DND-41 (cell line): ENCODE data around the gene TCF7L1.

Source experiments
- ATAC-seq: fragments of 200-7000 bp; cut with Tn5 transposase; 3 replicates; pipeline ENCODE4 v1.9.1; 2021; ENCODE audit warnings: low read depth; ENCODE audit not compliant: insufficient read depth
- DNase-seq: peaks from one replicate; pipeline ENCODE4 v3.0.0-alpha.2; 2020
- H2AFZ ChIP-seq: 2 replicates; pipeline ENCODE4 v1.6.0; 2012; ENCODE audit warnings: low read depth, low read length
- H3K27ac ChIP-seq: 2 replicates; pipeline ENCODE4 v1.5.1; 2012; ENCODE audit warnings: low read length, inconsistent platforms
- H3K27me3 ChIP-seq: fragments of 200-600 bp; sonication (generic); 2 replicates; pipeline ENCODE4 v1.6.0; 2012; ENCODE audit warnings: low read length, mild to moderate bottlenecking, inconsistent platforms; ENCODE audit not compliant: insufficient read depth, poor library complexity
- H3K36me3 ChIP-seq: 2 replicates; pipeline ENCODE4 v1.5.1; 2012; ENCODE audit warnings: low read length, inconsistent platforms; ENCODE audit not compliant: insufficient read depth
- H3K4me1 ChIP-seq: 2 replicates; pipeline ENCODE4 v1.5.1; 2012; ENCODE audit warnings: mild to moderate bottlenecking, low read length; ENCODE audit not compliant: insufficient read depth
- H3K4me2 ChIP-seq: 2 replicates; pipeline ENCODE4 v1.6.0; 2012; ENCODE audit warnings: mild to moderate bottlenecking, moderate library complexity, low read length, inconsistent platforms; ENCODE audit not compliant: insufficient read depth
- H3K4me3 ChIP-seq, 2 experiments: fragments of 200-600 bp in 1 of 2; shearing (Covaris generic) in 1 of 2; 2 replicates each; pipeline ENCODE4 v1.5.1; 2012 to 2016; ENCODE audit warnings: inconsistent platforms in 2 of 2, low read length in 2 of 2, mild to moderate bottlenecking in 2 of 2, low read depth in 1 of 2, moderate library complexity in 1 of 2
- H3K79me2 ChIP-seq: 2 replicates; pipeline ENCODE4 v1.6.0; 2012; ENCODE audit warnings: low read length, inconsistent platforms; ENCODE audit not compliant: insufficient read depth
- H3K9ac ChIP-seq: 2 replicates; pipeline ENCODE4 v1.6.0; 2012; ENCODE audit warnings: low read depth, mild to moderate bottlenecking, inconsistent platforms, low read length, moderate library complexity
- H3K9me3 ChIP-seq: 2 replicates; pipeline ENCODE4 v1.5.1; 2012; ENCODE audit warnings: low read length, moderate library complexity, mild to moderate bottlenecking, inconsistent platforms; ENCODE audit not compliant: insufficient read depth, severe bottlenecking
- H4K20me1 ChIP-seq: 2 replicates; pipeline ENCODE4 v1.6.0; 2012; ENCODE audit warnings: low read length; ENCODE audit not compliant: insufficient read depth
- EZH2 ChIP-seq: IDR thresholded peaks from 3 replicates; pipeline ENCODE4 v1.6.1; 2012; ENCODE audit warnings: borderline replicate concordance, low read depth, mild to moderate bottlenecking, moderate library complexity, low read length, inconsistent platforms; ENCODE audit not compliant: severe bottlenecking
- TF ChIP-seq, protein P1 (sequence below): IDR thresholded peaks from 2 replicates; pipeline ENCODE4 v1.5.1; 2012; ENCODE audit warnings: borderline replicate concordance, low read length, moderate library complexity, mild to moderate bottlenecking; ENCODE audit not compliant: poor library complexity, severe bottlenecking; ENCODE audit errors: extremely low read depth

TCF7L1 gene

DNA sequence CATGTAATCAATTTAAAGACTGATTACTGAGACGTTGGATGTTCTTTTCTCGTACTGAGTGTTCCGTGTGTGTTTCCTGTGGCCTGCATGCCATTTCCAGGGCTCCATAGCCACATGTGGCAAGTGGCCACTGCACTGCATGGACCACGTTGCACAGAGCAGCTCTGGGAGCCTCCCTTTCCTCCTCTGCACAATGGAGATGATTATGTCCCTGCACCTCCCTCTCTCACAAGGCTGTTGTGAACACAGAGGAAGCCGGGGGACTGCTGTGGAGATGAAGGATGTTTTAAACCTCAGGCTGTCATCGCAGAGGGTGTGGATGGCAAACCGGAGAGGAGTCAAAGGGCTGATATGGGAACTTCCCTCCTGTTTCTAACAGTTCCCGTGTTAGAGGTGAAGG is 106.9 kb downstream of the TCF7L1 start:
- no peak overlapping the region for H3K4me3 ChIP-seq
- H3K27me3 ChIP-seq = peaks cover 4% of the 10 kb centered on the region
- DNase-seq = no peak
- no peak for ATAC-seq
- H3K79me2 ChIP-seq = no peaks in the 10 kb centered on the region
- no peaks in the 10 kb centered on the region for H3K9me3 ChIP-seq
- H3K27ac ChIP-seq = no peak overlapping the region
- no peaks in the 10 kb centered on the region; the same call in 1 of the 2 replicates for H4K20me1 ChIP-seq
- TF ChIP-seq, protein P1, sequence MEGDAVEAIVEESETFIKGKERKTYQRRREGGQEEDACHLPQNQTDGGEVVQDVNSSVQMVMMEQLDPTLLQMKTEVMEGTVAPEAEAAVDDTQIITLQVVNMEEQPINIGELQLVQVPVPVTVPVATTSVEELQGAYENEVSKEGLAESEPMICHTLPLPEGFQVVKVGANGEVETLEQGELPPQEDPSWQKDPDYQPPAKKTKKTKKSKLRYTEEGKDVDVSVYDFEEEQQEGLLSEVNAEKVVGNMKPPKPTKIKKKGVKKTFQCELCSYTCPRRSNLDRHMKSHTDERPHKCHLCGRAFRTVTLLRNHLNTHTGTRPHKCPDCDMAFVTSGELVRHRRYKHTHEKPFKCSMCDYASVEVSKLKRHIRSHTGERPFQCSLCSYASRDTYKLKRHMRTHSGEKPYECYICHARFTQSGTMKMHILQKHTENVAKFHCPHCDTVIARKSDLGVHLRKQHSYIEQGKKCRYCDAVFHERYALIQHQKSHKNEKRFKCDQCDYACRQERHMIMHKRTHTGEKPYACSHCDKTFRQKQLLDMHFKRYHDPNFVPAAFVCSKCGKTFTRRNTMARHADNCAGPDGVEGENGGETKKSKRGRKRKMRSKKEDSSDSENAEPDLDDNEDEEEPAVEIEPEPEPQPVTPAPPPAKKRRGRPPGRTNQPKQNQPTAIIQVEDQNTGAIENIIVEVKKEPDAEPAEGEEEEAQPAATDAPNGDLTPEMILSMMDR = no peak
- no peak for TF ChIP-seq EZH2
- no peaks in the 10 kb centered on the region for H3K4me1 ChIP-seq
- H2AFZ ChIP-seq = no peak overlapping the region
- H3K36me3 ChIP-seq = no peaks in the 10 kb centered on the region
- H3K4me2 ChIP-seq = no peak overlapping the region
- H3K9ac ChIP-seq = no peak overlapping the region

DNA sequence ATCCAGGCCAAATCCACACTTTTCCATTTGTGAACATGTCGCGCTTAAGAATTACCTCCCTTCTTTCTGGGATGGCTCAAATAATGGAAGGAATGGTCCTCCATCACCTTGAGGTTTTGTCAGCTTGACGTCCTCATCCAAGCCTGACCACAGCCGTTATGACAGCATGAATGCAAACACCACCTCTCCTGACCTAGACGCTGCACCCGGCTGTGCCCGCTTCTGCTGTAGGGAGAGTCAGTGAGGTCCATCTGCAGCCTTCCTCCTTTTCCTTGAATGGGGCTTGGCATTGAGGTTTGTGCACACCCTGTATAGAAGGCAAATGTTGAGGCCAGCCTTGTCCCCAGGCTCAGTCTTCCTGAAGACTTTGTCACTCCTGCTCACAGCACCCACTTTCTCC is 109.1 kb downstream of the TCF7L1 start:
- Histone ChIP-seq H2AFZ (no peak overlapping the region), H4K20me1 (no peaks in the 10 kb centered on the region; the same call in 1 of the 2 replicates), H3K36me3 (no peaks in the 10 kb centered on the region), H3K27ac (no peak overlapping the region), H3K9me3 (no peaks in the 10 kb centered on the region), H3K79me2 (no peaks in the 10 kb centered on the region), H3K4me3 (no peak overlapping the region), H3K4me2 (no peak overlapping the region), H3K9ac (no peak overlapping the region), H3K4me1 (no peaks in the 10 kb centered on the region), H3K27me3 (peaks cover 10% of the 10 kb centered on the region)
- DNase-seq (no peak), ATAC-seq (no peak)
- TF ChIP-seq, protein P1 = no peak
- no peak for TF ChIP-seq EZH2

DNA sequence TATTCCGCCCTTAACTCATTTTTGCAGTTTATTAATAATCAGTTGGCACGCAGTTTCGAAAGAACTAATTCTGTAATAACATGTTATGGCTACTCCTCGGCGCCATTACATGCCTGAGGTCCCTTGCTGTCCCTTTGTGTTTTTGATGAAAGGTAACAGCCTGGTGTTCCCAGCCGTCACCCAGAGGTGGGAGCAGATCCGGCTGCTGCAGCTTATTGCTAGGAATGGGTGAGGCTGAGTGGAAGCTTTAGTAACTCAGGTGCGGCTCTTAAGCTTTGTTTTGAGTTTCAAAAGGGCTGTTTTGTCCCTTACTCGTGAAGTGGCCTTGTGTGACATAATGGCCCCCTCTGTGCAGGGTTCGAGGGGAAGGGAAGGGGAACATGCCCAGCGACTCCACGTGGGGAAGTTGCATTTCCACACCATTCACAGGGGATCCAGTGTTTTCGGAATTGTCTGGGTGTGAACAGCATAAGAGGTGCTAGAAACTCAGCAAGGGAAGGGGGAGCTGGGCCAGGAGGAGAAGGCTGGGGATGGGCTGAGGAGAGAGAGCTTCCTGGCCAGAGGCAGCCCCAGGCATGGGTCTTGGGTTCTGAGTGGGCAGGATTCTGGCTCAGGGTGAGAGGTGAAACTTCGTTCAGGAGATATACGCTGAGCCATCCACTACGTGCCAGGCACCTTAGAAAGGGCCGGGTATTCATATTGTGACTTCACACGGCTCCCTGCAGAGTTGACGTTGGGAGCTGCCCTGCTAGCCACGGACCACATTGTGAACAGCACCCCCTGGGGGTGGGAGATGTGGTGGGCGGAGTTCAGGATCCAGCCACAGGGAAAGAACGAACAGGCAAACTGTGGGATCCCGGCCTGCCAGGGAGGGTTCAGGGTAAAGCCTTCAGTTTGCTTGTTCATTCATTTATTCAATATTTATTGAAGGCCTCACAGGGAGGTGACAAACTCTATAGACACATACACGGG is 110.2 kb downstream of the TCF7L1 start:
- H3K9ac ChIP-seq = no peak overlapping the region
- peaks cover 13% of the 10 kb centered on the region for H3K27me3 ChIP-seq
- ATAC-seq (0 out of 3 replicates have a peak, but pooled peaks have one; percentile 47), DNase-seq (peak; percentile 33)
- no peak overlapping the region for H3K4me3 ChIP-seq
- H3K27ac ChIP-seq = no peak overlapping the region
- H3K36me3 ChIP-seq = no peaks in the 10 kb centered on the region
- no peak overlapping the region for H2AFZ ChIP-seq
- H4K20me1 ChIP-seq = no peaks in the 10 kb centered on the region
- no peaks in the 10 kb centered on the region for H3K79me2 ChIP-seq
- H3K4me2 ChIP-seq = no peak overlapping the region
- no peaks in the 10 kb centered on the region for H3K9me3 ChIP-seq
- TF ChIP-seq, protein P1 = peak; percentile 61
- TF ChIP-seq EZH2 = no peak
- H3K4me1 ChIP-seq = no peaks in the 10 kb centered on the region
